Activated CD4-positive, alpha-beta T cell treated with anti-CD3 and anti-CD28 coated beads, Interleukin-2, amount 50 U/mL, for 24 hours (primary cell): ENCODE measurements around the gene C13orf46.
"Not testable (repeated sequence)": the region's sequence is repeated elsewhere in the genome, so short reads cannot be mapped to it uniquely, and the experiment has no call there.

ENCODE experiments used
- DNase-seq, 2 donors: peaks; one replicate each; pipeline ENCODE4 v3.0.0-alpha.2; 2020; ENCODE audit warnings: low read depth in 1 of 2, low spot score in 1 of 2

The C13orf46 gene

GRCh38 chr13:113913408-113913807 is 60.5 kb downstream of the C13orf46 start:
- not testable (repeated sequence) for DNase-seq

- DNase-seq = no peak
Observed at GRCh38 chr13:113912596-113912995, 61.3 kb downstream of the C13orf46 start.

- DNase-seq = no peak
Observed at GRCh38 chr13:113907635-113908617, 66.0 kb downstream of the C13orf46 start.

- DNase-seq = no peak
Observed at GRCh38 chr13:113906571-113906970, 67.3 kb downstream of the C13orf46 start.

GRCh38 chr13:113905942-113906341 is 67.9 kb downstream of the C13orf46 start:
- DNase-seq = no peak

- no peak for DNase-seq
Observed at GRCh38 chr13:113905018-113905417, 68.9 kb downstream of the C13orf46 start.

GRCh38 chr13:113904411-113904810 is 69.5 kb downstream of the C13orf46 start:
- DNase-seq = no peak

- no peak for DNase-seq
Observed at GRCh38 chr13:113903912-113904311, 70.0 kb downstream of the C13orf46 start.
